Thyroid gland (tissue), 4 donors: ENCODE data around the gene SLCO6A1. TPM values are rescaled to one million over a fixed set of nuclear protein-coding genes. Genes with fewer than 3 reads are reported as not detected.

ENCODE experiments used
- DNase-seq, 2 donors: peaks; one replicate each; pipeline ENCODE4 v3.0.0-alpha.2; 2019
- H3K27ac ChIP-seq, 3 donors: fragments of 200-600 bp; sonication (generic); 1 replicate in 2 of 3; 2 replicates in 1 of 3; pipeline ENCODE4 v1.5.1; 2016 to 2019; ENCODE audit warnings: mild to moderate bottlenecking in 1 of 3, moderate library complexity in 1 of 3
- H3K27me3 ChIP-seq: fragments of 200-600 bp; sonication (generic); one replicate; pipeline ENCODE4 v1.5.1; 2019
- H3K36me3 ChIP-seq, 2 donors: fragments of 200-600 bp; sonication (generic); one replicate each; pipeline ENCODE4 v1.5.1; 2016 to 2019
- H3K4me1 ChIP-seq, 2 donors: fragments of 200-600 bp; sonication (generic); one replicate each; pipeline ENCODE4 v1.5.1; 2017 to 2019
- H3K4me3 ChIP-seq, 3 donors: fragments of 200-600 bp; sonication (generic); replicated peaks in 1 of 3; 1 replicate in 2 of 3; 2 replicates in 1 of 3; pipeline ENCODE4 v1.5.1; 2016; ENCODE audit warnings: mild to moderate bottlenecking in 1 of 3
- H3K9me3 ChIP-seq: fragments of 200-600 bp; sonication (generic); one replicate; pipeline ENCODE4 v1.5.1; 2017
- POLR2A ChIP-seq, 2 donors: fragments of 450-650 bp; IDR thresholded peaks; one replicate each; pipeline ENCODE4 v1.6.1; 2017; ENCODE audit warnings: antibody characterized with exemption in 2 of 2, mild to moderate bottlenecking in 2 of 2, moderate library complexity in 1 of 2
- WGBS, 2 donors: methylation state at CpG; one replicate each; pipeline ENCODE4 v1.1.5; 2017; 5-methylcytosine and 5-hydroxymethylcytosine counted together
- intact Hi-C: fragments of 100-400 bp; cut with DNase I; formaldehyde crosslinking; loops from one replicate; pipeline ENCODE4 v1.15.1; 2023
- total RNA-seq, 4 donors: library from RNA; depleted of rRNA; stranded (reverse); fragments of >200 nt; gene quantifications; one replicate each; pipeline ENCODE4 v1.2.3, GENCODE V29; 2016
- TF ChIP-seq, protein P1 (sequence below), 6 experiments: fragments of 200-600 bp in 3 of 6; fragments of 450-650 bp in 3 of 6; sonication (generic) in 3 of 6; IDR thresholded peaks; one replicate each; pipeline ENCODE4 v1.5.1; 2016 to 2019; ENCODE audit warnings: antibody characterized with exemption in 6 of 6, mild to moderate bottlenecking in 2 of 6, inconsistent platforms in 1 of 6, moderate library complexity in 1 of 6

SLCO6A1 gene, protein sequence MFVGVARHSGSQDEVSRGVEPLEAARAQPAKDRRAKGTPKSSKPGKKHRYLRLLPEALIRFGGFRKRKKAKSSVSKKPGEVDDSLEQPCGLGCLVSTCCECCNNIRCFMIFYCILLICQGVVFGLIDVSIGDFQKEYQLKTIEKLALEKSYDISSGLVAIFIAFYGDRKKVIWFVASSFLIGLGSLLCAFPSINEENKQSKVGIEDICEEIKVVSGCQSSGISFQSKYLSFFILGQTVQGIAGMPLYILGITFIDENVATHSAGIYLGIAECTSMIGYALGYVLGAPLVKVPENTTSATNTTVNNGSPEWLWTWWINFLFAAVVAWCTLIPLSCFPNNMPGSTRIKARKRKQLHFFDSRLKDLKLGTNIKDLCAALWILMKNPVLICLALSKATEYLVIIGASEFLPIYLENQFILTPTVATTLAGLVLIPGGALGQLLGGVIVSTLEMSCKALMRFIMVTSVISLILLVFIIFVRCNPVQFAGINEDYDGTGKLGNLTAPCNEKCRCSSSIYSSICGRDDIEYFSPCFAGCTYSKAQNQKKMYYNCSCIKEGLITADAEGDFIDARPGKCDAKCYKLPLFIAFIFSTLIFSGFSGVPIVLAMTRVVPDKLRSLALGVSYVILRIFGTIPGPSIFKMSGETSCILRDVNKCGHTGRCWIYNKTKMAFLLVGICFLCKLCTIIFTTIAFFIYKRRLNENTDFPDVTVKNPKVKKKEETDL
- total RNA-seq: not detected

DNA sequence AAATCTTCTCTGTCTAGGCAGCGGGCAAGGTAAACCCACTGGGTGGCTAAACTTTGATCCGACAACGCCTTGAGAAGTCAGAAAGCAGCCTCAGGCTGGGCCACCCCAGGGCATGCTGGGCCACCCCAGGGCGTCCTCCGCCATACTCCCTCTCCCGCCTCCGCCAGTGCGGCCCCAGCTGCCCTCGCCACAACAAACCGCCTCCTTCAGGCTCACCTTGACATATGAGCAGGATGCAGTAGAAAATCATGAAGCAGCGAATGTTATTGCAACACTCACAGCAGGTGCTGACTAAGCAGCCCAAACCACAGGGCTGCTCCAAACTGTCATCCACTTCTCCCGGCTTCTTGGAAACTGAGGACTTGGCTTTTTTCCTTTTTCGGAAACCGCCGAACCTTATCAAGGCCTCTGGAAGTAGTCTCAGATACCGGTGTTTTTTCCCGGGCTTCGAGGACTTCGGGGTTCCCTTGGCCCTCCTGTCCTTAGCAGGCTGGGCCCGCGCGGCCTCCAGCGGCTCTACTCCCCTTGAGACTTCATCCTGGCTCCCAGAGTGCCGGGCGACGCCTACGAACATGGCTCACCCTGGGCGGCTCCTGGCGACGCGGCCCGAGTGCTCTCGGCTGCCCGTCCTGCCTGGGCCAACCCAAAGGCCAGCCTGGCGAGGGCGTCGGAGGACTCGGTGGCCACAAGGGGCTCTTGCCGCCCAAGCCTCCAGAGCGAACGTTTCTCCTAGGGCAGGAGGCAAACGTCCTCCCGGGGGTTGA is at the start of gene SLCO6A1:
Gene SLCO6A1 (minus strand): TSS at position 731 of the 764 bp plus-strand sequence. CDS start 157 bp downstream, at position 574.
- no peaks in the 10 kb centered on the region for H3K9me3 ChIP-seq
- no peaks in the 10 kb centered on the region for H3K4me1 ChIP-seq
- intact Hi-C loops: no loop called here
- H3K4me3 ChIP-seq: no peak within 1 kb of the TSS
- no peaks in the 10 kb centered on the region for H3K27me3 ChIP-seq
- no peak within 1 kb of the TSS for H3K27ac ChIP-seq
- WGBS, 2 donors: 94 to 95% methylated on average over 34 to 43 of the region's 43 CpGs
- DNase-seq: no peak
- TF ChIP-seq POLR2A (IDR thresholded peaks at IDR 0.05): no peak
- TF ChIP-seq, protein P1, sequence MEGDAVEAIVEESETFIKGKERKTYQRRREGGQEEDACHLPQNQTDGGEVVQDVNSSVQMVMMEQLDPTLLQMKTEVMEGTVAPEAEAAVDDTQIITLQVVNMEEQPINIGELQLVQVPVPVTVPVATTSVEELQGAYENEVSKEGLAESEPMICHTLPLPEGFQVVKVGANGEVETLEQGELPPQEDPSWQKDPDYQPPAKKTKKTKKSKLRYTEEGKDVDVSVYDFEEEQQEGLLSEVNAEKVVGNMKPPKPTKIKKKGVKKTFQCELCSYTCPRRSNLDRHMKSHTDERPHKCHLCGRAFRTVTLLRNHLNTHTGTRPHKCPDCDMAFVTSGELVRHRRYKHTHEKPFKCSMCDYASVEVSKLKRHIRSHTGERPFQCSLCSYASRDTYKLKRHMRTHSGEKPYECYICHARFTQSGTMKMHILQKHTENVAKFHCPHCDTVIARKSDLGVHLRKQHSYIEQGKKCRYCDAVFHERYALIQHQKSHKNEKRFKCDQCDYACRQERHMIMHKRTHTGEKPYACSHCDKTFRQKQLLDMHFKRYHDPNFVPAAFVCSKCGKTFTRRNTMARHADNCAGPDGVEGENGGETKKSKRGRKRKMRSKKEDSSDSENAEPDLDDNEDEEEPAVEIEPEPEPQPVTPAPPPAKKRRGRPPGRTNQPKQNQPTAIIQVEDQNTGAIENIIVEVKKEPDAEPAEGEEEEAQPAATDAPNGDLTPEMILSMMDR (IDR thresholded peaks at IDR 0.05): no peak
- no peaks in the 10 kb centered on the region for H3K36me3 ChIP-seq

DNA sequence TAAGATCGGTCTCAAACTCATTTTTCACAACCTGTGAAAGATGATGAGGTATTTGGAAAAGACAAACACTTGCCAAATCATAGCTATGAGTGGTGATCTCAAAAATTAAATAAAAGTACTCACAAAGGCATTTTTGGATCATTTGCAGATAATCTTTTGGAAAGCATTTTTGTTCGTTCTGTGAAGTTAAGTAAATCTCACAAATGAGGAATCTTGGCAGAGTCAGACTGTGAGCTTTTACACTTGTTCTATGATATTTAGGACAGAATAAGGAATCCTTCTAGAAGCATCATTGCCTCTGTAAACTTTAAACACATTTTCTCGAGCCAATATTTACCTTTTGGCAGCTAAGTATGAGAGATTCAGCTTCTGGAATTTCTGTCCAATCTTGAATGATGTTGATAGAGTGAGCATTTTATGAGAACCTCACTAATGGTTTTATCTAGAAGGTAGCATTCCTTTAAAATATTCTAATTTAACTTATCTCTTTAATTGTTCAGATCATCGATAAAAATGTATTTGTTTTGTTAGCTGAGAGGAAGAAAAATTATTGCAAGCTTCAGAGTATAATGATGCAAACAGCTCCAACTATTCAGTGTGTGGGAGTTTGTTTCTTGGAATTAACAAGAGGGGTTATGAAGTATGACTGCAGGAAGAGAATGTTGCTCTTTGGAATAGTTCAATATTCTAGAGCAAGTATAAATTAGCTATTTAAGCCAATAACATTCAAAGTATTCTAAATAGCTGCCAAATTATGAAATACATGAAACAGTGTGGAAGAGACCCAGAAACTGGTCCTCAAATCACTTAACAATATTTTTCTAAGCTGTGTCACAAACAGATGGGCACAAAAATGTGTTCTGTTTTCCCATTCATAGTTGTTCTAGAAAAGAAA is 48.6 kb upstream of the SLCO6A1 start:
- H3K4me1 ChIP-seq: no peaks in the 10 kb centered on the region
- H3K9me3 ChIP-seq: no peaks in the 10 kb centered on the region
- H3K27me3 ChIP-seq: no peaks in the 10 kb centered on the region
- no peak overlapping the region for H3K4me3 ChIP-seq
- no peaks in the 10 kb centered on the region for H3K36me3 ChIP-seq
- TF ChIP-seq, protein P1 (IDR thresholded peaks at IDR 0.05): no peak
- no peak for TF ChIP-seq POLR2A (IDR thresholded peaks at IDR 0.05)
- WGBS, 2 donors: 55 to 62% methylated on average over 4 of the region's 4 CpGs
- peak overlapping the region in 1 of 3 donors; percentile 43 for H3K27ac ChIP-seq
- no peak for DNase-seq
- intact Hi-C loops: no loop called here

DNA sequence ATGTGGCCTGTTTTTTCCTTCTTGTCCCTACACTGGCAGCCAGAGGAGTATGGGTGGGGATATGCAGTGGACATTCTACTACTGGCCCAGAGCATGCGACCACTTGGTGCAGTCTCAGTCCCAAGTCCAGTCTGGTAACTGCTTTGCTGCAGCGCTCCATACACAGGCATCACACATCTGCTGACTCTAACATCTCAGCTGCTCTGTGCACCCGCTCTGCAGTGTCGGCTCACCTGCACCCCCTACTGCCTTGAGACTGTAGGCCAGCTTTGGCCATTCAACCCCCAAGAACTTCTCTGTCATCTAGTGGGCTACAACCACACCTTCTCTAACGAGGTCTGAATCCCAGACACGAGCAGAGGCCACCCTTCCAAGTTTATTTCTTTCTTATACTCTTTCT is 46.4 kb upstream of the SLCO6A1 start:
- no peaks in the 10 kb centered on the region for H3K36me3 ChIP-seq
- no peak for DNase-seq
- H3K9me3 ChIP-seq: no peaks in the 10 kb centered on the region
- TF ChIP-seq, protein P1 (IDR thresholded peaks at IDR 0.05): no peak
- no peak for TF ChIP-seq POLR2A (IDR thresholded peaks at IDR 0.05)
- 70 to 72% methylated on average over 6 of the region's 6 CpGs for WGBS, 2 donors
- intact Hi-C loops: no loop called here
- no peak overlapping the region for H3K4me3 ChIP-seq
- no peaks in the 10 kb centered on the region for H3K4me1 ChIP-seq
- H3K27ac ChIP-seq: no peak overlapping the region
- H3K27me3 ChIP-seq: no peaks in the 10 kb centered on the region

DNA sequence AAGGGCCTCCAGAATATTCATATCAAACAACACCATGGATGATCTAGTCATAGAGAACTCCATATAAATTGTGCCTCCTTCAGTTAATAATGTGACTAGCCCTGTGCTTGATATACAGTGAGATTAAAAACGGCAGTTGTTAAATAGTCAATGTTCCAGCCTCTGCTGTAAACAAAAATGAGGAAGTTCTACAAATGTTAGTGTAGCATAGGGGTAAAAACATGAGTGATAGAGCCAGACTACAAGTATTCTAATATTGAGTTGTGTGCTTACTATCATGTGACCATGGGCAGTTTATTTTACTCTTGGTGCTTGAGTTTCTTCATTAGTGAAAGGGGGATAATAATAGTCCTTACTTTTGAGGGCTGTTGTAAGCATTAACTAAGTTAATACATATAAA is 43.3 kb upstream of the SLCO6A1 start:
- no peak overlapping the region for H3K4me3 ChIP-seq
- no peaks in the 10 kb centered on the region for H3K27me3 ChIP-seq
- WGBS, 2 donors: 77 to 84% methylated on average over 1 of the region's 1 CpG
- no peak overlapping the region for H3K27ac ChIP-seq
- DNase-seq: no peak
- no peaks in the 10 kb centered on the region for H3K36me3 ChIP-seq
- intact Hi-C loops: no loop called here
- TF ChIP-seq POLR2A (IDR thresholded peaks at IDR 0.05): no peak
- TF ChIP-seq, protein P1 (IDR thresholded peaks at IDR 0.05): no peak
- no peaks in the 10 kb centered on the region for H3K9me3 ChIP-seq
- no peaks in the 10 kb centered on the region for H3K4me1 ChIP-seq
